ENCODE results near the gene ADD2.

The ADD2 gene

GRCh38 chr2:70703900-70704549 is 64.0 kb downstream of the ADD2 start:
- DNase-seq (ENCODE audit: low read depth in 2 of 2): no peak

GRCh38 chr2:70702711-70703395 is 65.1 kb downstream of the ADD2 start:
- DNase-seq (ENCODE audit: low read depth in 2 of 2): no peak

GRCh38 chr2:70698847-70699246 is 69.2 kb downstream of the ADD2 start:
- DNase-seq (ENCODE audit: low read depth in 2 of 2): no peak

- no peak for DNase-seq (ENCODE audit: low read depth in 2 of 2)
Measured at GRCh38 chr2:70697603-70698383, 70.2 kb downstream of the ADD2 start.

GRCh38 chr2:70696142-70696541 is 71.9 kb downstream of the ADD2 start:
- DNase-seq (ENCODE audit: low read depth in 2 of 2): no peak

- DNase-seq (ENCODE audit: low read depth in 2 of 2): no peak
Measured at GRCh38 chr2:70692256-70692655, 75.7 kb downstream of the ADD2 start.

GRCh38 chr2:70691497-70692140 is 76.4 kb downstream of the ADD2 start:
- no peak for DNase-seq (ENCODE audit: low read depth in 2 of 2)

- DNase-seq (ENCODE audit: low read depth in 2 of 2): no peak
Measured at GRCh38 chr2:70690846-70691245, 77.2 kb downstream of the ADD2 start.

GRCh38 chr2:70688427-70688826 is 79.6 kb downstream of the ADD2 start:
- no peak for DNase-seq (ENCODE audit: low read depth in 2 of 2)

- DNase-seq (ENCODE audit: low read depth in 2 of 2): no peak
Measured at GRCh38 chr2:70687461-70687795, 80.6 kb downstream of the ADD2 start.

GRCh38 chr2:70686577-70687460 is 81.2 kb downstream of the ADD2 start:
- no peak for DNase-seq (ENCODE audit: low read depth in 2 of 2)

- DNase-seq (ENCODE audit: low read depth in 2 of 2): no peak
Measured at GRCh38 chr2:70685771-70686171, 82.2 kb downstream of the ADD2 start.

- no peak for DNase-seq (ENCODE audit: low read depth in 2 of 2)
Measured at GRCh38 chr2:70684846-70685622, 83.0 kb downstream of the ADD2 start.

GRCh38 chr2:70683455-70683854 is 84.5 kb downstream of the ADD2 start:
- DNase-seq (ENCODE audit: low read depth in 2 of 2): no peak

GRCh38 chr2:70680735-70681134 is 87.3 kb downstream of the ADD2 start:
- DNase-seq (ENCODE audit: low read depth in 2 of 2): no peak

GRCh38 chr2:70679259-70679658 is 88.7 kb downstream of the ADD2 start:
- no peak for DNase-seq (ENCODE audit: low read depth in 2 of 2)

GRCh38 chr2:70678576-70679143 is 89.3 kb downstream of the ADD2 start:
- no peak for DNase-seq (ENCODE audit: low read depth in 2 of 2)

GRCh38 chr2:70676301-70677035 is 91.5 kb downstream of the ADD2 start:
- DNase-seq (ENCODE audit: low read depth in 2 of 2): no peak

GRCh38 chr2:70675862-70676261 is 92.1 kb downstream of the ADD2 start:
- DNase-seq (ENCODE audit: low read depth in 2 of 2): no peak

Data from stimulated activated CD4-positive, alpha-beta T cell treated with anti-CD3 and anti-CD28 coated beads, Interleukin-1b, Interleukin-23, amount 100 ng/mL, for 4 hours (primary cell).